HG03457 (cell line): ENCODE data around the gene NEMP1.
"Not testable (repeated sequence)": the region's sequence is repeated elsewhere in the genome, so short reads cannot be mapped to it uniquely, and the experiment has no call there.

Experiments used
- ATAC-seq: cut with Tn5 transposase; IDR thresholded peaks from one replicate; pipeline ENCODE4 v1.9.1; 2021; ENCODE audit warnings: moderate number of reproducible peaks; ENCODE audit not compliant: unreplicated experiment

NEMP1 gene

DNA sequence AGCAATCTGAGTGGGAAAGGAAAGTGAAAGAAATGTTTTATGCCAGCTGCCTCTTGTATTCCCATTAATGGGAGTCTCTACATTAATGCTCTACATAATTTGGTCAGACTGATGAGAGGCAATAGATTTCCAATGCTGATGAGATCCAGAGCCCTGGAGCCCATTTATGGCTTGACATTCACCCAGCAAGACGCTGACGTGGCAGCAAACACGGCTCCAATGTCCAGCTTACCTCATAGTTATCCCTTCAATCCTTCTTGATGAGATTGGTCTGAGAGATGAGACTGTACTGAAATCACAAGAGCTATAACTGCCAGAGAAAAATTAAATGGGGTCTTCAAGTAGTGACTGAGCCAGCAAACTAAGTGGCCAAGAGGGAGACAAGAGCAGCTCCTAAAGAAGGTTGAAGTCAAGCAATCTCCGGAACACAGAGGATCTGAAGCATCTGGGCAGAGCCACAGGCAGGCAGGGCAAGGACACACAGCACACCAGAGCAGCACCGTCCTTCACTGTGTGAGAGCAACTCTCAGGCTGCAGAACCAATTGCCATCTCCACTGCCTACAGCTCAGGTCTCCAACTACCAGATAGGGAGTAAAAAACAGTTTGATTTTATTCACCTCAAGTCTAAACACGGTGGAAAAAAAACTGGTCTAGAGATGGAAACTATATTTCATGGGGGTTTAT is 21.4 kb downstream of the NEMP1 start:
- no peak for ATAC-seq

- ATAC-seq: no peak
Observed at GRCh38 chr12:57055824-57056223, 22.8 kb downstream of the NEMP1 start.

DNA sequence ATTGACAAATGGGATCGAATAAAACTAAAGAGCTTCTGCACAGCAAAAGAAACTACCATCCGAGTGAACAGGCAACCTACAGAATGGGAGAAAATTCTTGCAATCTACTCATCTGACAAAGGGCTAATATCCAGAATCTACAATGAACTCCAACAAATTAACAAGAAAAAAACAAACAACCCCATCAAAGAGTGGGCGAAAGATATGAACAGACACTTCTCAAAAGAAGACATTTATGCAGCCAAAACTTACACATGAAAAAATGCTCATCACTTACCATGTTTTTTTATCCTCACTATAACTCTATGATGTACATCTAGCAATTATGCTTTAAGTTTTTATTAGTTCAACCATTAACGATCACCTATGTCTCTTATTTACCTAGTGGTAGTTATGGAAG is 24.7 kb downstream of the NEMP1 start:
- ATAC-seq: not testable (repeated sequence)

GRCh38 chr12:57053146-57053545 is 25.4 kb downstream of the NEMP1 start:
- not testable (repeated sequence) for ATAC-seq

DNA sequence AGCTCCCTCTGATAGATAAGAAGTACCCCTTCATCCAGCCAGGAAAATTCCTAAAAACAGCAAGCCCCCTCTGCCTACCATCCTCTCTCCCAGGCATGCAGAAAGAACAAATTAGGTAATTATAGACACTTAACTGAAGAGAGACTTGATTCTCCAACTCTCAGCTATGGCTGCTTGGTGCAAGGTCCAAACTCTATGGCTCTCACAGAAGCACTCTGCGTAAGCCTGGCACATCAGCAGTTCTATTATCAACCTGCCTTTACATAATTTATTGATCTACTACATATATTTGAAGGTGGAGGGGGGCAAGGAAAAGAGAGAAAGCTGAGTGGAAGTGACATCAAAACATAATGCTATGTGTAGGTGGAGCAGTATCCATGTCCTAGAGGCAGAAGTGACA is 27.6 kb downstream of the NEMP1 start:
- ATAC-seq: no peak

DNA sequence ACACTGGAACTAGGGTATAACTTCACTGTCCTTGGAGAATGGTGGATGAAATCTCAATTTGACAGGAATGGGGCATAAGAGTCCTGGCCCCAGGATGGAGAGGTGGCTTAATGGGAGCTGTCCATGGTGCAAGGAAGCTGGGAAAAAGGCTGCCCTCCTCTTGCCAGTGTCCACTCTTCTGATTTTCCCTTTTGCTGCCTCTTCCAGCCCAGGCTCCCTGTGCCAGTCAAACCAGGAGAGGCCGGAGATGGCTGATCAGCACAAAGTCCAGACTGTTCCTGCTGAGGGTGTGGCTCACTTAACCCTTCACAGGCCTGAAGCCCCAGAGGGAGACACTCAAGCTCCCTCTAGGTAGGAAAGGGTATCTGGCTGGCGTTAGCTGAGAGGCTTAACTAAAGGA is 28.7 kb downstream of the NEMP1 start, which contains the start of gene MYO1A:
Gene MYO1A (minus strand): TSS at position 240 of the 400 bp plus-strand sequence. CDS start 1,806 bp downstream, outside the sequence.
- ATAC-seq: no peak

GRCh38 chr12:57049119-57049446 is 29.5 kb downstream of the NEMP1 start:
- ATAC-seq: no peak

DNA sequence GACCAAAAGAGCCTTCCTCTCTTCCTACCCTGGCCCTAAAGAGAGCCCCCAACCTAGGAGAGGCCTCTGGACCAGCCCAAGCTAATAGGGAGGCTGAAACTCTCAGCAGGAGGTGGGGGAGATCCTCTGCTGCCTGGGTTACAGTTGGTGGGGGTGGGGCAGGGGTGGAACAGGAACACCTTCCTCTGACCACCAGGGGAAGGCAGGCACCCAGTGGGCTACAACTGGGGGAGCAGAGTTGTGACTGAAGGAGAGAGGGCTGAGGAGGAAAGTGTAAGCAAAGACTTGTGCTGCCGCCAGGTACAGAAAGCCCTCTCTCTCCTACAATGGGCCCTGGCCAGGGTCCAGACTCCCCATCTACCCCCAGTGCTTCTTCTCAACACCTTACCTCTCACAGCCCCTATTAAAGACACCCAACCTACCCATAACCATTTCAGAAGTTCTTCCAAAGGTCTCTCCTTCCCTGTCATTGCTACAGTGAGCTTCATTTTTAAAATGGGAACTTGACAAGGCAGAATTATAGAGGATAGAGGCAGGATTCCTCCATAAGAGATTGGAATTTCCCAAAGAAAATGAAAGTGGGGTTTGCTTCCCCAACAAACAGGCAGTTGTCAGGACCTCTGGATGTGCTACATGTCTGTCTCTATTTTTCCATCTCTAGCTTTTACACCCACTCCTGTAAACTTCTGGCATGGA is 30.0 kb downstream of the NEMP1 start:
- ATAC-seq: no peak

DNA sequence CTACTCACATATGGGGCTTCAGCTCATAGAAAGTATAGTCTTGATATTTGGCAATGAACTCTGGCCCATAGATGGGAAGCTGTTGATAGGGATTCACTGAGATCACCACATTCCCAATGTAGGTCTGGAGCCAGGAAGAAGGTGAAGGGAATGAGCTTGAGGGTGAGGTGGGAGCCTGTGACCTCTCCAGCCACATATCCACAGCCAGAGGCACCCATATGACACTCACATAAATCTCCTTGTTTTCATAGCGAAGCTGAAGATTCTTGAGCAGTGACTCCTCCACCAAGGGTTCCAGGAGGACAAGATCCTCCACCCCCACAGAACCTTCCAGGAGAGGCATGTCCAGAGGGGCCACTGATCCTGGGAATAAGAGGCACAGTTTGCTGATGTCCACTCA is 30.6 kb downstream of the NEMP1 start:
- ATAC-seq: no peak

DNA sequence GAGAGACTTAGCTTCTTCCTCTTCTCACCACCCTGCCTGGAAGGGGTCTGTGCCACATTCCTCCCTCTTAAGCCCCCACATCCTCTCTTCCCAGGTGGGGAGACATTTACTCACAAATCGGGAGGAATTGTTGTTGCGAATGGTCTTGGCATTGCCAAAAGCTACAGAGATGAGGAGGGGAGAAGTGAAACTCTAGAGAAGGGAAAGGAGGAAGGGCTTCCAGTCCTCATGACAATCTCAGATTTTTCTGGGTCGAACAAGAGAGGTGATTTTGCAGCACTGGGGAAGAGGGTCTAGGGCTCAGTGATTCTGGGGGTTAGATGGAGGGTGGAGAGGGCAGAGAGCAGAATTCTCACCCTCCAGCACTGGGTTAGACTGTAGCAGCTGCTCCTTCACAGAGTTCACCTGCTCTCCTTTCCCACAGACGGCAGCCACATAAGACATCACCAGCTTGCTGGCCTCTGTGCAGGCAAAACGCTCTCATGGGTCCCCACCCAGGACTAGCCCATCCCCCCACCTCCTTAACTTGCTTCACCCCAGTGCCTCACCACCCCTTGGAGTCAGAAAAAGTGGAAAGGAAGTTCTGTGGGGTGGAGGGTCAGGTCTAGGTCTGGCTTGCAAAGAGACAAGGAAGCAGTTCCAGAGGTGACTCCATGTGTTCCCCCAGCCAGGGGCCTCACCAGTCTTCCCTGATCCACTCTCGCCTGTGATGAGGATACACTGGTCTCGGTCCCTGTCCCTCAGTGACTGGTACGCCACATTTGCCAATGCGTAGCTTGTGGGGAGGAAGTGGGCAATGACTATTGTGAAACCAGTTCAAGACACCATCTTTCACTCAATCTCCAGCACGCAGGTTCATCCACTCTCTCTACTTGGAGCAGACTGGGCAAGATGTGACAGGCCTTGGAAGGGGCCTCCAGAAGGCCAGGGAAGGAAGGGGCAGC is 31.4 kb downstream of the NEMP1 start:
- no peak for ATAC-seq

GRCh38 chr12:57046086-57046791 is 32.4 kb downstream of the NEMP1 start:
- no peak for ATAC-seq

DNA sequence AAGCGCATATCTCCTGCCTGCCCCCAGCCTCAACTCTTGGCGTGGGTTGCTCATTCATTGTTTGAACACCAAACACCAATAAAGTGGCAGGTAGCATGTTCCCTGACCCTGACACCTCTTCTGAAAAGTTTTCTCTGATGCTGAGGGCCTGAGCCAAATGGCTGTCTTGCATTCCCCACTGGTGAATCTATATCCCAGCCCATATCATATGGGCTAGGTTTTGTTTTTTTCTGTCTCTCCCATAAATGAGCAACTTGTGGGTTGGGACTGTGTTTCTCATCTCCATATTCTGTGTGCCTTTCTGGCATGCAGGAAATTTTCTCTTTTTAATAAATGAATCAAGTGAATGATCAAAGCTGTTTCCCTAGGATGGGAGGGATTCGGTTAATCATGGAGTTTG is 33.7 kb downstream of the NEMP1 start:
- no peak for ATAC-seq

DNA sequence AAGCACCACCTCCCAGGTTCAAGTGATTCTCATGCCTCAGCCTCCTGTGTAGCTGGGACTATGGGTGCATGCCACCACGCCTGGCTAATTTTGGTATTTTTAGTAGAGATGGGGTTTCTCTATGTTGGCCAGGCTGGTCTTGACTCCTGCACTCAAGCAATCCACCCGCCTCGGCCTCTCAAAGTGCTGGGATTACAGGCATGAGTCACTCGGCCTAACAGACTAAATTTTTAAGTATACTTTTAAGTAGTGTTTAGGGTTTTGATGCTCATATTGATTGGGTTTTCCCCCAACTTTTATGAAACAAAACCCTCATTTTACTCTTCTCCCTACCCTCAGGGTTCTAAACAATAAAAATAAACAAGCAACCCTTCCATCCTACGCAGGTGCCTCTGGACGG is 34.1 kb downstream of the NEMP1 start:
- ATAC-seq: no peak

DNA sequence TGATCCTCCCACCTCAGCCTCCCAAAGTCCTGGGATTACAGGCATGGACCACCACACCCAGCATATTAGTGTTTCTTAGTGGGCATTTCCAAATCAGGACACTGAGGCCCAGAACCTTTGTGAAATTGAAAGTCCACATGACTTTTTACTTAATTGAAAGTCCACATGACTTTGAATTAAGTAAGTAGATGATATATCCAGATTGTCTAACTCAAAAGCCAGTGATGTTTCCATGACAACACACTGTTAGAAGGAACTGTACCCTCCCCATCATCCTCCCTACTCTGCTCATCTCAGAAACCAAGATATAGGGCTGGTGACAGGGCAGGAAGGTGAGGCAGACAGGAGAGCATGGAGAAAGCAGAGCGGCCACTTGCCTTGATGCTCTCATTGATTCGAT is 35.9 kb downstream of the NEMP1 start:
- ATAC-seq: no peak

DNA sequence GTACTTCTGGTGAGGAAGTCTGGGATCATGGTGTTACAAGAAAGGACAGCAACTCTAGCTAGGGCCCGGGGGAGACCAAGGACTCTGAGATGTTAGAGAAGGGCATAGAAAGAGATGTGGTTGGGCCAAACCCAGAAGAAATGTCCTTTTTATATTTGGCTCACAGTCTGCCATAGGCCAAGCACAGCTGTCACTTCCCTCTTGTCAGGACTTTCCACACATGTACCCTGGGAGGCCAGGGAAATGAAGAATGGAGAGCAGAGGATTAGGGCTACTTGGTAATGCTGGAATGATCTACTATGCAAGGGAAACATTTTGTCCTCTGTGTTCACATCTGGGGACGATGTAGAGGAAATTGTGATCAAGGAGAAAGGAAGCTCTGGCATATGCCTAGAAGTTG is 37.8 kb downstream of the NEMP1 start:
- no peak for ATAC-seq

GRCh38 chr12:57040211-57040610 is 38.4 kb downstream of the NEMP1 start:
- no peak for ATAC-seq

DNA sequence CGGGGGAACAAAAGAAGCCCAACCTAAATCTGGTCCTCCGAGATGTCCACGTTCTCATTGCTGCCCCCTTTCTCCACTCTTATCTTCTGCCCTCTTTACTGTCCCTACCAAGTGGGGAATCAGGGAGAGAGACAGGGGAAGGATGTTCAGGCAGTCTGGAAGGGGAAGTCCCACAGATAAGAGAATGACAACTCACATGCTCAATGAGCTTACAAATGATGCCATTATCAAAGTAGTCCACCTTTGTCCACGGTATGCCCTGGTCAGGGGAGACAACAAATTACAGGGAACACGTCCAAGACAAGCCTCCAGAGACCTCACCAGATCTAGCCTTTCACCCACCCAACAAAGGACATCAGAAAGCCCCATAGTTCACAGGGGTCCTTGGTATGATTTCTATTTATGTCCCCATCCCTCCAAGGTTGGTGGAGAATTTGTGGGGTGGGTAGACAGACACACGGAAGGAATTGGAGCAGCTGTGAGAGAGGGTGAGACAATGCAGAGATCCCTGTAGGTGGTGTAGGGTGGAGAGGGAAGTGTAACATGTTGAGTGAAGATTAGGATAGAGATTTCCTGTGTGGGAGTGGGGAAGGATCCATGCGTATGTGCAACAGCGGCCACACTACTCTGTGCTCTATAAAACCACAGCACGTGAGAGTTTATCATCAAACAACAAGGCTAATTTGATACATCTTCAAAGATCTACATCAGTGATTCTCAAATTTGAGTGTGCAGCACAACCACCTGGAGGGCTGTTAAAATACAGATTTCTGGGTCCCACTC is 39.4 kb downstream of the NEMP1 start:
- ATAC-seq: no peak

- no peak for ATAC-seq
Observed at GRCh38 chr12:57037264-57037663, 41.3 kb downstream of the NEMP1 start.

DNA sequence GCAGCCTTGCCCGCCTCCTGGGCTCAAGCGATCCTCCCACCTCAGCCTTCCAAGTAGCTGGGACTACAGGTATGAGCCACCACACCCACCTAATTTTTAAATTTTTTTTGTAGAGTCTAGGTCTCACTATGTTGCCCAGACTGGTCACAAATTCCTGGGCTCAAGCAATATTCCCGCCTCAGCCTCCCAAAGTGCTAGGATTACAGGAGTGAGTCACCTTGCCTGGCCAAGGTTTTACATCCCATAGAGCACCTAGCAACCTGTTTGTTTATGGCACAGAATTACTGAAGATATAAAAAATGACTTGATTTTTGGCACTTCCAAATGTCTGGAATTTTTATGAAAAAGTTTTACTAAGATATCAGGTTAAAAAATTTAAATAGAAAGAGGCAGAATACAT is 45.2 kb downstream of the NEMP1 start:
- ATAC-seq: no peak

DNA sequence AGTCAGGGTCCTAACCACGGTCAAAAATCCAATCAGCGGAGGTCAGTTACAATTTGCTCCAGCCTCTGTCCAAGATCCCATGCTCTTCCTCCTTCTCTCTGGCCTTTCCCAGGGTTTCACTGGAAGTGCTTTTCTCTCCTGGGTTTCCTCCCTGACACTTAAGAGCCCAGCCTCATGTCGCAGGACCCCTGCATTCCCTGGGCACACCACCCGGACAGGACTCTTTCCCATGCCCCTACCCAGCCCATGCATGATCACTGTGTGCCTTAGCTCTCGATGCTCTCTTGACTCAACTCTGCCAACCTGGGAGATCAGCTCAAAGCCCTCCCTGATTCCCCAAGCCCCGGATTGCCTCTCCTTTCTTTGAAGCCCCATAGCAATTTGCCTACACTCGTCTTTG is 46.8 kb downstream of the NEMP1 start:
- no peak for ATAC-seq
